HUDEP-2 (cell line): ENCODE data around the gene UTS2R.
"Not testable (repeated sequence)": the region's sequence is repeated elsewhere in the genome, so short reads cannot be mapped to it uniquely, and the experiment has no call there.

Experiments
- DNase-seq, 76 experiments: peaks; one replicate each; lab custom pipeline; 2025; ENCODE audit not compliant: unreplicated experiment in 76 of 76; lab: John Stamatoyannopoulos, UW

The UTS2R gene

GRCh38 chr17:82403662-82404660 is 32.4 kb downstream of the UTS2R start:
- DNase-seq = no peak

- no peak for DNase-seq
Observed at GRCh38 chr17:82405051-82405450, 33.5 kb downstream of the UTS2R start.

- no peak for DNase-seq
Observed at GRCh38 chr17:82406131-82406671, 34.6 kb downstream of the UTS2R start.

DNA sequence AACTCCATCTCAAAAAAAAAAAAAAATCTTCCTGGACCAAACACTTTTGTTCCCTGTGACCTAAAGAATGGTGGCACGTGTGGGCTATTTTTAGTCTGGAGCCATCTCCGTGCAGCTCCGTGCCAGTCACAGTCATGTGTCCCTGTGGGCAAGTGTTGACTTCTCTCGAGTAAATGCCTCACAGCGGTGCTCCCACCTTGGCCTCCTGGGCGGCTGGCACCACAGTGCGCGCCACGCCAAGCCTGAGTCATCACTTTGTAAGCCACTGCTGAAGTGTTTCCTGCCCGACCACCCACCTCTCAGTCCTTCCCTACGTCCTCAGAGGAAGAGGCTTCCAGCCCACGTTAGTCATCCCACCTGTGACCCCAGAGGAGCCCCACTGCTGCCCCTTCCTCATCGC is 35.7 kb downstream of the UTS2R start:
- no peak for DNase-seq

GRCh38 chr17:82408288-82408937 is 36.8 kb downstream of the UTS2R start:
- no peak for DNase-seq

DNA sequence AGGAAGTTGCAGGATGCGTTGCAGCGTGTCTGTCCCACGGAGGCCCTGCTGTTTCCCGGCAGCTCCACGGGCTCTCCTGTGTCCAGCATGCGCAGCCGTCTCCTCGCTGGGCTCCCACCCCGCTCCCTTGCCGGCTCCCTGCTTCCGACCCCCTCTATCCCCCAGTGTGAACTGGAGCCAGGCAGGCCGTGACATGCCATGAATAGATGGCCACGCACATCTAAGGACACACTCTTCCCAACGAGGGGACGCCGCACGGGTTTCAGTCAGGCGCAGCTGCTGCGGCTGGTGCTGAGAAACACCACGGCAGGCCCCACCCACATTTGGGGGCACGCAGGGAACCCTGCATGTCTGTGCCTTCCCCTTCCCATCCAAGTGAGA is 37.4 kb downstream of the UTS2R start:
- DNase-seq = no peak

GRCh38 chr17:82410014-82410716 is 38.6 kb downstream of the UTS2R start:
- DNase-seq = no peak

DNA sequence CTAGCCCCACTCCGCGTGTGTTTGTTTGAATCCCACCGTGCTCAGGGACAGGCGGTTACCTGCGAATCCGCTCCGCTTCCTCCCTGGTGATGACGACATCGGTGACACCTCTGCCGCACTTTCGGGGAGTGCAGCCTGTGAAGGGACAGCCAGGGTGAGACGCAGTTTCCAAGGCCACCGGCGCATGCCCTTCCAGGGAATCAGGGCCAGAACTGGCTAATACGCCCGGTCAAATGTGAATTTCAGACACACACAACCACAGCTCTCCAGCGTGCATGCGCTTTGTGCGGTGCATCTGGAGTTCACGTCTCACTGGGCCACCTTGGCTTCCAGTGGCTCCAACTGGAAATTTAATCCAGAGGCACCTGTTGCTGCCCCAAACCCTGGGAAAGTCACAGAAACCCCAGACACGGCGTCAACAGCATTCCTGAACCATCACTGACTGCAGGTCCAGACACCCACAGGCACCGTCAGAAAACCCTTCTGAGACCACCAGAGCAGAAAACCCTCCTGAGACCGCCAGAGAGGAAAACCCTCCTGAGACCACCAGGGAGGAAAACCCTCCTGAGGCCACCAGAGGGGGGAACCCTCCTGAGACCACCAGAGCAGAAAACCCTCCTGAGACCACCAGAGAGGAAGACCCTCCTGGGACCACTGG is 40.0 kb downstream of the UTS2R start:
- DNase-seq = no peak

GRCh38 chr17:82412081-82412480 is 40.5 kb downstream of the UTS2R start:
- not testable (repeated sequence) for DNase-seq

GRCh38 chr17:82412535-82413520 is 41.3 kb downstream of the UTS2R start:
- DNase-seq = peak in 17 of 76 experiments; percentile 8 to 59 (median 16)

GRCh38 chr17:82414548-82415281 is 43.1 kb downstream of the UTS2R start:
- peak in 56 of 76 experiments; percentile 9 to 72 (median 47) for DNase-seq

DNA sequence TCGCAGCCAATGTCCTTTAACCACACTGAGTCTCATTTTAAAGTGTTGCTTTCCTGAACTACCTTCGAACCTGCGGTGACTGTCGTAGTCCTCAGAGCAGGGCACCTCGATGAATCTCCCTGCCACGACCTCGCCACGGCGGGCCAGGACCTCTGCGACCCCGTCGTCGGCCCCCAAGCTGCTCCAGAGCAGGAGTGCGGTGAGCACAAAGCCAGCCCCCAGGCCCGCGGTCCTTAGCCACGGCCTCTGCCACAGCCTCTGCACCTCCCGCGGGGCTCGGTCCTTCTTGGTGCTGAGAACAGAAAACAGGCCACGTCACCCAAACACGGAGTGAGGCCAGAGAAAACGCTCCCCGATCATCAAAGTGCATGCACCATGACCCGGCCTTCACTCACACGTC is 43.8 kb downstream of the UTS2R start:
- DNase-seq = no peak

GRCh38 chr17:82415786-82416185 is 44.2 kb downstream of the UTS2R start:
- no peak for DNase-seq

DNA sequence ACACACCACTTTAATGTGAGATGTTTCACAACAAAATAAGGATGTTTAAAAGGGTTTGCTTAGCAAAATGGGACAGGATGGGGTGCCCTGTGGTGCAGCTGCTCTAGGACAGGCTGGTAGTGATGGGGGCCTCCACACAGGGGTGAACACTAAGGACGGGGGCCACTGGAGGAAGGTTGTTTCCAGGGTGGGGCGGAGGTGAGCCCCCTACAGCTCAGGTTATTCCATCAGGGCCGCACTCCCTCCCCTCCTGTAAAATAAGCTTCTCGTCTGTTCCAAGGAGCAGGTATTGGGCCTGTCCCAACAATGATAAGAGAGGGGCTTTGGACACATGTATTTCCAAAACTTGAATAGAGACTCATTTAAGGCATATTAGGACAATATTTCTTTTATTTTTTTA is 44.7 kb downstream of the UTS2R start:
- no peak for DNase-seq

DNA sequence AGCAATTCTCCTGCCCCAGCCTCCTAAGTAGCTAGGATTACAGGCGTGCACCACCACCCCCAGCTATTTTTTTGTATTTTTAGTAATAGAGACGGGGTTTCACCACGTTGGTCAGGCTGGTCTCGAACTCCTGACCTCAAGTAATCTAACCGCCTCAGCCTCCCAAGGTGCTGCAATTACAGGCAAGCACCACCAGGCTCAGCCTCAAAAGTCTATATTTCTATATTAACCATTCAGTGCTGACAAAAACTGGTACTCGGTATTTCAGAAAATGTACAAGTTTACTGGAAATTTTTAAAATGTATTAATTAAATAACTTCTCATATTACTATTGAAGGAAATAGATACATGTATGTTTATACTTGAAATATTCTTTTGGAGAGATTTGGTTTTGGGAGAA is 45.2 kb downstream of the UTS2R start:
- DNase-seq = peak in 2 of 76 experiments; percentile 12 to 19

DNA sequence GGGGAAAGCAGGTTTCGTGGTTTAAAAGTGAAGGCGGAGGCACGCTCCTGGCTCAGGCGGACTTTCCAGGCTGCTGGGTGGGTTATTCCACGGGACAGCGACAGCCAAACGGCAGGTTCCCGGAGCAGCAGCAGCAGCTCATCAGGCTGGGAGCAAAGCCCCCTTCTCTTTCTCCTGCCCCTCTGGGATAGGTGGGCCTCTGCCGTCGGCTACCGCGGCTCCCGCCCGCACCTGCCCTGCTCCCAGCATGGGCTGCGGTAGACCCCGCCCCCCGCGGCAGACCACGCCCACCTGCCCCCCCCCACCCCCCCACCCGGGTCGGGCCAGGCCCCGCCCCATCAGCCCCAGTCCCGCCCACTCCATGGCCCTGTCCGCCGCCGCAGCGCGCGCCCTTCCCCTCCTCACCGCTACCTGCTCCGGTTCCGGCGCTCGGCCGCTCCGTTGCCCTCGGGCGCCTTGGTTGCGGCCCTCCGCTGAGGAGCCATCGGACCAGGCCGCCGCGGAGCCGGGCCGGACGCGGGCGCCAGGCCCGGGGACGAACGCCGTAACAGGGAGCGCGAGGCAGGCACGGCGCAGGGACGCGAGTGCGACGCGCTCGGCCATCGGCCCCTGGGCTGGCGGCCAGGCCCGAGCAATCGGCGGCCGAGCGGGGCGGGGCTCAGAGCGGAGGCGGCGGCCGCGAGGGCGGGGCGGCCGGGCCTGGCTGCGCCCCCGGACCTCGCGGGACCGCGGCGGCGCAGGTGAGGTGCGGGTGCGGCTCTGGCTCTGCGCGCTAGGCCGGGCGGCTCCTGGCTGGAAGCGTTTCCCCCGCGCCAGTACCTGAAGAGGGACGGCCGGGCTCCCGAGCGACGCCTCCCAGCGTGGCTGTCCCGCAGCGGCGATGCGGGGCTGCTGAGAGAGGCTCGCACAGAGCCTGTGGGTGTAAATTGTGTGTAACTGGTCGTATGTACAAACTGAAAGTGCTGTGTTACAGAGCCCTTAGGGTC is 46.7 kb downstream of the UTS2R start, which contains the start of the genes HEXD and OGFOD3:
TSS of gene HEXD (plus strand) at position 347 of the 986 bp plus-strand sequence. CDS start 1,453 bp downstream, outside the sequence.
TSS of gene OGFOD3 (minus strand) at position 586 of the 986 bp plus-strand sequence. CDS start at position 485, 101 bp downstream.
- DNase-seq = peak in 71 of 76 experiments; percentile 24 to 95 (median 70)

GRCh38 chr17:82419540-82419939 is 48.0 kb downstream of the UTS2R start:
- no peak for DNase-seq
